PC-3 (cell line): ENCODE results near the gene TPCN2. TPM values are rescaled to one million over a fixed set of nuclear protein-coding genes. Genes with fewer than 3 reads are reported as not detected.

Source experiments
- ATAC-seq: fragments of 200-7000 bp; cut with Tn5 transposase; 2 replicates; pipeline ENCODE4 v1.9.1; 2020; ENCODE audit warnings: mild to moderate bottlenecking, moderate library complexity
- BruUV-seq: library from RNA; stranded (reverse); fragments of 400-500 nt; replicated peaks from 2 replicates; lab custom pipeline; 2021; lab: Mats Ljungman, UMichigan
- CTCF ChIA-PET: fragments of 300-600 bp; sonication (Branson Sonifier 250); formaldehyde crosslinking; loops from one replicate; lab custom pipeline; 2022; ENCODE audit warnings: antibody characterized with exemption; lab: Charles Lee
- POLR2A ChIA-PET: fragments of 300-600 bp; sonication (Branson Sonifier 250); formaldehyde crosslinking; loops from one replicate; lab custom pipeline; 2022; ENCODE audit warnings: antibody characterized with exemption; ENCODE audit not compliant: unreplicated experiment; lab: Charles Lee
- DNase-seq: peaks from one replicate; pipeline ENCODE4 v3.0.0-alpha.2; 2015
- H2AFZ ChIP-seq: fragments of 300-600 bp; sonication (generic); 2 replicates; pipeline ENCODE4 v1.6.0; 2016; ENCODE audit warnings: antibody characterized with exemption, low read length
- H3F3A ChIP-seq: fragments of 300-600 bp; sonication (generic); one replicate; pipeline ENCODE4 v1.6.0; 2017; ENCODE audit warnings: antibody characterized with exemption, low read length, control low read depth, mild to moderate bottlenecking; ENCODE audit not compliant: unreplicated experiment
- H3K27ac ChIP-seq: fragments of 300-600 bp; sonication (generic); 2 replicates; pipeline ENCODE4 v1.5.1; 2016; ENCODE audit warnings: mild to moderate bottlenecking, low read length
- H3K27me3 ChIP-seq: fragments of 300-600 bp; sonication (generic); 2 replicates; pipeline ENCODE4 v1.6.1; 2016; ENCODE audit warnings: low read length, mixed read lengths
- H3K36me3 ChIP-seq: fragments of 300-600 bp; sonication (generic); 2 replicates; pipeline ENCODE4 v1.6.1; 2016; ENCODE audit warnings: low read depth, mixed run types, low read length, mixed read lengths
- H3K4me1 ChIP-seq: fragments of 300-600 bp; sonication (generic); 2 replicates; pipeline ENCODE4 v1.5.1; 2016; ENCODE audit warnings: low read length; ENCODE audit not compliant: insufficient read depth
- H3K4me2 ChIP-seq: fragments of 300-600 bp; sonication (generic); 2 replicates; pipeline ENCODE4 v1.6.0; 2016; ENCODE audit warnings: low read length
- H3K4me3 ChIP-seq: fragments of 300-600 bp; sonication (generic); 2 replicates; pipeline ENCODE4 v1.5.1; 2016; ENCODE audit warnings: mild to moderate bottlenecking, low read length, mixed read lengths
- H3K79me2 ChIP-seq: fragments of 300-600 bp; sonication (generic); 2 replicates; pipeline ENCODE4 v1.6.1; 2017; ENCODE audit warnings: low read length, mixed read lengths
- H3K9ac ChIP-seq: fragments of 300-600 bp; sonication (generic); 2 replicates; pipeline ENCODE4 v1.6.0; 2016; ENCODE audit warnings: mild to moderate bottlenecking, low read length
- H3K9me2 ChIP-seq: fragments of 300-600 bp; sonication (generic); replicated peaks from 2 replicates; pipeline ENCODE4 v1.6.1; 2016; ENCODE audit warnings: mixed run types, low read length, mixed read lengths
- H3K9me3 ChIP-seq: fragments of 300-600 bp; sonication (generic); 2 replicates; pipeline ENCODE4 v1.6.1; 2016; ENCODE audit warnings: low read length, mixed read lengths
- H4K20me1 ChIP-seq: fragments of 300-600 bp; sonication (generic); 2 replicates; pipeline ENCODE4 v1.6.1; 2016; ENCODE audit warnings: low read length, mixed read lengths
- EZH2 ChIP-seq: fragments of 300-600 bp; sonication (generic); IDR thresholded peaks from one replicate; pipeline ENCODE4 v1.6.1; 2017; ENCODE audit warnings: antibody characterized with exemption, mild to moderate bottlenecking, low read length; ENCODE audit not compliant: unreplicated experiment
- EZH2phosphoT487 ChIP-seq: fragments of 300-600 bp; sonication (generic); IDR thresholded peaks from 2 replicates; pipeline ENCODE4 v1.6.1; 2018; ENCODE audit warnings: mild to moderate bottlenecking, antibody characterized with exemption, low read length, borderline replicate concordance
- intact Hi-C: fragments of 100-400 bp; cut with micrococcal nuclease; formaldehyde crosslinking; loops from 2 replicates; pipeline ENCODE4 v1.9.0; 2023
- total RNA-seq: library from RNA; depleted of rRNA; stranded (reverse); fragments of >200 nt; gene quantifications from 2 replicates; pipeline ENCODE4 v1.2.3, GENCODE V29; 2014
- TF ChIP-seq, protein P1 (sequence below): fragments of 300-600 bp; sonication (generic); conservative IDR thresholded peaks from 2 replicates; pipeline ENCODE4 v1.5.1; 2017; ENCODE audit warnings: antibody characterized with exemption, low read depth, mild to moderate bottlenecking, low read length

Gene TPCN2
- total RNA-seq, 1 experiment from 2014 or later = 13.0 TPM

DNA sequence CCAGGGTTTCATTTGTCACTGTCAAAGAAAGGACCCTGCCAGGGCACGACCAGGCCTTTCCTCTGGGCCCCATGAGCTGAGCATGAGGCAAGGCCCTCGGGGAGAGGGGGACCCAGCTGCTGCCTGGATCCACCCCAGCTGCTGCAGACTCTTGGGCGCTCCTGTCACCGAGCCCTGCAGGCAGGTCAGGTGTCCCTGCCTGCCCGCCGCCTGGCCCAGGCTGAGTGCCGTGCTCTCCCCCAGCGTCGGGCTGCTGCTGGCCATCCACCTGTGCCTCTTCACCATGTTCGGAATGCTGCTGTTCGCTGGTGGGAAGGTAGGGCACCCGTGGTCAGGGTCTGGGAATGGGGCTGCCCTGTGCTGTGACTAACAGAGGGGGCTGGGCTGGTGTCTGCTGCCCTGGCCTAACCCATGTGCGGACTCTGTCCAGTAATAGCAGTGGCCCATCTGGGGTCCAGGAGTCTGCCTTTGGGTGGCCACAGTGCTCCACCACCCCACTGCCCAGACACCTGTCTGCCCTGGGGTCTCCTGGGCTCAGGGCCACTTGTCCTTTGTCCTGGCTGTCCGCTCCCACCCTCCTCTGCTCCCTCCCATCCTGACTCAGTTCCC lies 15.0 kb downstream of the TPCN2 start:
- Histone ChIP-seq H3K4me2 (no peak overlapping the region), H3K27ac (no peak overlapping the region), H3K79me2 (no peaks in the 10 kb centered on the region), H3K9me2 (no peaks in the 10 kb centered on the region), H3K27me3 (no peaks in the 10 kb centered on the region), H3K36me3 (no peaks in the 10 kb centered on the region; the same call in 1 of the 2 replicates), H4K20me1 (no peaks in the 10 kb centered on the region), H3K4me3 (no peak overlapping the region), H3F3A (no peaks in the 10 kb centered on the region), H2AFZ (no peak overlapping the region), H3K9ac (no peak overlapping the region), H3K4me1 (no peaks in the 10 kb centered on the region), H3K9me3 (no peaks in the 10 kb centered on the region)
- no peak for DNase-seq
- no peak for ATAC-seq
- intact Hi-C loops = no loop called here
- ChIA-PET CTCF (no interaction called here), POLR2A (no interaction called here)
- no peak for TF ChIP-seq EZH2
- no peak for TF ChIP-seq EZH2phosphoT487
- TF ChIP-seq, protein P1, sequence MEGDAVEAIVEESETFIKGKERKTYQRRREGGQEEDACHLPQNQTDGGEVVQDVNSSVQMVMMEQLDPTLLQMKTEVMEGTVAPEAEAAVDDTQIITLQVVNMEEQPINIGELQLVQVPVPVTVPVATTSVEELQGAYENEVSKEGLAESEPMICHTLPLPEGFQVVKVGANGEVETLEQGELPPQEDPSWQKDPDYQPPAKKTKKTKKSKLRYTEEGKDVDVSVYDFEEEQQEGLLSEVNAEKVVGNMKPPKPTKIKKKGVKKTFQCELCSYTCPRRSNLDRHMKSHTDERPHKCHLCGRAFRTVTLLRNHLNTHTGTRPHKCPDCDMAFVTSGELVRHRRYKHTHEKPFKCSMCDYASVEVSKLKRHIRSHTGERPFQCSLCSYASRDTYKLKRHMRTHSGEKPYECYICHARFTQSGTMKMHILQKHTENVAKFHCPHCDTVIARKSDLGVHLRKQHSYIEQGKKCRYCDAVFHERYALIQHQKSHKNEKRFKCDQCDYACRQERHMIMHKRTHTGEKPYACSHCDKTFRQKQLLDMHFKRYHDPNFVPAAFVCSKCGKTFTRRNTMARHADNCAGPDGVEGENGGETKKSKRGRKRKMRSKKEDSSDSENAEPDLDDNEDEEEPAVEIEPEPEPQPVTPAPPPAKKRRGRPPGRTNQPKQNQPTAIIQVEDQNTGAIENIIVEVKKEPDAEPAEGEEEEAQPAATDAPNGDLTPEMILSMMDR = no peak
- BruUV-seq = no TSS peak

DNA sequence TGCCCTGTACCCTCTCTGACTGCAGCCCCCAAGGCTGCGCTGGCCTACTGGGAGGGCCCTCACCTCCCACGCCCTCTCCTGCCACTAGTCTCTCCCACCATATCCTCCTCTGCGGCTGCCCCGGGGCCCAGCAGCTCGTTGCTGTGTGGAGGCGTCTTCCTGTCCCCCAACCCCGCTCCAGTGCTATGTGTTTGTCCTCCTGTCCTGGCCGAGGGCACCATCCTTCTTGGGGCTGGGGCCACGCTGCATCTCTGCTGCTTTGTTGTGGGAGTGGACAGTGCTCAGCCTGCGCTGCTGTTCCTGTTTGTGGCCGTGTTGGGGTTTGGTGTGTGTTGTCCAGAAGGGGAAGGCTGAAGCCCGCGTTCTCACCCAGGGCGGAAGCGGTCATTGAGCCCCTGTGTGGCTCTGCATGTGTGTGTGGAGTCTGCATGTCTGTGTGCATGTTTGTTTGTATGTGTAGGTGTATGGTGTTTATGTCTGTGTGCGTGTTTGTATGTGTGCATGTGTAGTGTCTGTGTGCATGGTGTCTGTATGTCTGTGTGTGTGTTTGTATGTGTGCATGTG lies 15.7 kb downstream of the TPCN2 start:
- Histone ChIP-seq H3K9ac (no peak overlapping the region), H3K27ac (no peak overlapping the region), H3F3A (no peaks in the 10 kb centered on the region), H3K4me1 (no peaks in the 10 kb centered on the region), H3K4me3 (no peak overlapping the region), H3K27me3 (no peaks in the 10 kb centered on the region), H3K9me3 (no peaks in the 10 kb centered on the region), H4K20me1 (no peaks in the 10 kb centered on the region), H2AFZ (no peak overlapping the region), H3K36me3 (no peaks in the 10 kb centered on the region; the same call in 1 of the 2 replicates), H3K79me2 (no peaks in the 10 kb centered on the region), H3K4me2 (no peak overlapping the region), H3K9me2 (no peaks in the 10 kb centered on the region)
- CTCF ChIA-PET = no interaction called here
- no TSS peak for BruUV-seq
- intact Hi-C loops = no loop called here
- no peak for DNase-seq
- TF ChIP-seq EZH2 (no peak), EZH2phosphoT487 (no peak)
- TF ChIP-seq, protein P1 = no peak
- ATAC-seq = no peak
- POLR2A ChIA-PET = no interaction called here

DNA sequence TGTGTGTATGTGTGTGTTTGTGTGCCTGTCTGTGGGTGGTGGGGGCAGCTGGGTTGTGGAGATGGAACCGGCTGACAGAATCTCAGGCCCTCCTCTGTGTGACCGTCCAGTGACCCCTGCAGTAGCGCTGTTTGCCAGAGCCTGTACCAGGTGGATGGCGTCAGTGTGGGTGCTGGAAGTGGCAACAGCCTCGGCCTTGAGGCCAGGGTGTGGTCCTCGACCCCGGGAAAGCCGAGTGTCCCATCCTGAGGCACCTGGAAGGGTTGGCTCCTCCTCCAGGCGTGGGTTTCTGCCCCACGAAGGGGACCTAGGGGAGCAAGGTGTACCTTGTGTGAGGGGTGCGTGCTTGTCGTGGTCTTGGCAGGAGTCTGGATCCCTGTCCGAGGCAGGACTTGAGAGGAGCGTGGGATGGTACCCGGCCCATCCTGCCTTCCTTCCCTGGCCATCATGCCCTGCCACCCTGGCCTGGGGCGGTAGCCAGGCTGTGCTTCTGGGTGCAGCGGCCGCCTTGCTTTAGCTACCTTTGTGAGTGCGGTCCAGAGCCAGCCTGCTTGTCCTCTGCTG lies 16.5 kb downstream of the TPCN2 start:
- ChIA-PET POLR2A (no interaction called here), CTCF (no interaction called here)
- H4K20me1 ChIP-seq = no peaks in the 10 kb centered on the region
- H3K79me2 ChIP-seq = no peaks in the 10 kb centered on the region
- no peak overlapping the region for H3K9ac ChIP-seq
- DNase-seq = no peak
- no peaks in the 10 kb centered on the region for H3K9me2 ChIP-seq
- no peaks in the 10 kb centered on the region for H3K9me3 ChIP-seq
- H3F3A ChIP-seq = no peaks in the 10 kb centered on the region
- no peaks in the 10 kb centered on the region for H3K27me3 ChIP-seq
- no peak for TF ChIP-seq EZH2
- no peak for TF ChIP-seq EZH2phosphoT487
- TF ChIP-seq, protein P1 = no peak
- intact Hi-C loops = no loop called here
- H3K4me1 ChIP-seq = no peaks in the 10 kb centered on the region
- H2AFZ ChIP-seq = no peak overlapping the region
- no peak overlapping the region for H3K27ac ChIP-seq
- ATAC-seq = no peak
- no TSS peak for BruUV-seq
- no peak overlapping the region for H3K4me3 ChIP-seq
- H3K4me2 ChIP-seq = no peak overlapping the region
- no peaks in the 10 kb centered on the region; the same call in 1 of the 2 replicates for H3K36me3 ChIP-seq
